ENCODE measurements around the gene CREBL2.
"Not testable (repeated sequence)": the region's sequence is repeated elsewhere in the genome, so short reads cannot be mapped to it uniquely, and the experiment has no call there.

The CREBL2 gene

GRCh38 chr12:12612358-12612757 is 682 bp downstream of the CREBL2 start:
- peak overlapping the region; percentile 80 to 88 for H3K9ac ChIP-seq (ENCODE audit: low read depth in 1 of 2, low read length in 2 of 2)
- H3K4me1 ChIP-seq (ENCODE audit: control insufficient read depth in 2 of 2, insufficient read depth in 2 of 2, low read length in 2 of 2): peaks cover 6 to 10% of the 10 kb centered on the region in 2 donors
- no peaks in the 10 kb centered on the region for H3K9me3 ChIP-seq (ENCODE audit: control insufficient read depth in 2 of 2, low read length in 2 of 2)
- H3K36me3 ChIP-seq (ENCODE audit: control insufficient read depth in 2 of 2, insufficient read depth in 2 of 2, low read length in 2 of 2): no peaks in the 10 kb centered on the region
- H3K27me3 ChIP-seq (ENCODE audit: control insufficient read depth in 2 of 2, insufficient read depth in 2 of 2, low read length in 2 of 2): no peaks in the 10 kb centered on the region
- peak overlapping the region; percentile 92 to 93 for H3K4me3 ChIP-seq (ENCODE audit: low read length in 2 of 2)
- peak overlapping the region; percentile 89 to 95 for H3K27ac ChIP-seq (ENCODE audit: low read depth in 2 of 2, low read length in 2 of 2)

- no peak overlapping the region for H3K9ac ChIP-seq (ENCODE audit: low read depth in 1 of 2, low read length in 2 of 2)
- H3K27me3 ChIP-seq (ENCODE audit: control insufficient read depth in 2 of 2, insufficient read depth in 2 of 2, low read length in 2 of 2): no peaks in the 10 kb centered on the region
- H3K27ac ChIP-seq (ENCODE audit: low read depth in 2 of 2, low read length in 2 of 2): peak overlapping the region; percentile 0 to 3
- H3K4me1 ChIP-seq (ENCODE audit: control insufficient read depth in 2 of 2, insufficient read depth in 2 of 2, low read length in 2 of 2): peaks cover 6 to 10% of the 10 kb centered on the region in 2 donors
- no peak overlapping the region for H3K4me3 ChIP-seq (ENCODE audit: low read length in 2 of 2)
- no peaks in the 10 kb centered on the region for H3K36me3 ChIP-seq (ENCODE audit: control insufficient read depth in 2 of 2, insufficient read depth in 2 of 2, low read length in 2 of 2)
- H3K9me3 ChIP-seq (ENCODE audit: control insufficient read depth in 2 of 2, low read length in 2 of 2): no peaks in the 10 kb centered on the region
Observed at GRCh38 chr12:12613344-12613743, 1.7 kb downstream of the CREBL2 start.

- Histone ChIP-seq H3K9me3 (ENCODE audit: control insufficient read depth in 2 of 2, low read length in 2 of 2) (no peaks in the 10 kb centered on the region), H3K27me3 (ENCODE audit: control insufficient read depth in 2 of 2, insufficient read depth in 2 of 2, low read length in 2 of 2) (no peaks in the 10 kb centered on the region), H3K4me3 (ENCODE audit: low read length in 2 of 2) (no peak overlapping the region), H3K36me3 (ENCODE audit: control insufficient read depth in 2 of 2, insufficient read depth in 2 of 2, low read length in 2 of 2) (no peaks in the 10 kb centered on the region), H3K9ac (ENCODE audit: low read depth in 1 of 2, low read length in 2 of 2) (no peak overlapping the region), H3K27ac (ENCODE audit: low read depth in 2 of 2, low read length in 2 of 2) (no peak overlapping the region), H3K4me1 (ENCODE audit: control insufficient read depth in 2 of 2, insufficient read depth in 2 of 2, low read length in 2 of 2) (peaks cover 6 to 10% of the 10 kb centered on the region in 2 donors)
Observed at GRCh38 chr12:12614342-12614741, 2.7 kb downstream of the CREBL2 start.

DNA sequence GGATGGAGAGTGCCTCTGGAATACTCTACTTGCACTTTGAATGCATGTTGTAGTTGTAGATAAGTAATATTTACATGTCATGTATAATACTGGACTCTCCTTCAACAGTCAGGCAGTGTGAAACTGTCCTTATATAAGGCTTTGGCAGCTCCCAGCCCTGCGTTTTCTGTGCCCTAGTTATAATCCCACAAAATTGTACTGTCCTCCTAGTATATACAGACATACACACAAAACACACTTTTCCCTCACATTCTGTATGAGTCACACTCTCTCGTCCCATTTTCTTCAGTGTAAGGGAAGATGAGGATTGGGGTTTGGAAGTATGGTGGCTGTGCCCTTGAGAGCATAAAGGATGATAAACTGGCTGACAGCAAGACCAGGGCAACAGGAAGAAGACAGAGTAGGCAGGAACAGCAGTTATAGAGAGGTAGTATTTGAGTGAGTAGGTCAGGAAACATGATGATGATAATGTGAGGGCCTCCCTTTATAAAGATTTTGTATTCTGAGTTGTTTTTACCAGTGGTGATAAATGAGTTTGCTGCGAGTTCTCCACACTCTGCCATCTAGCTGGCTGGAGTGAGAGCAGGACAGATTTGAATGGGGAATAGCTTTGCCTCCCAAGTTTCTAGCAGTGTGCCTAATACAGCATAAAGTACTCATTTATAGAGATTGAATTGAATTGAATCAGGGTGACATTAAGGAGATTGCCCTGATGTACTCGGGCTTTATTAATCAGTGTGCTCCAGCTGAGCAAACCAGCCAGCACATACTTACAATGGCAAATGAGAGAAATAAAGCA is 5.0 kb downstream of the CREBL2 start:
- H3K9me3 ChIP-seq (ENCODE audit: control insufficient read depth in 2 of 2, low read length in 2 of 2): no peaks in the 10 kb centered on the region
- H3K4me3 ChIP-seq (ENCODE audit: low read length in 2 of 2): no peak overlapping the region
- H3K9ac ChIP-seq (ENCODE audit: low read depth in 1 of 2, low read length in 2 of 2): no peak overlapping the region
- H3K36me3 ChIP-seq (ENCODE audit: control insufficient read depth in 2 of 2, insufficient read depth in 2 of 2, low read length in 2 of 2): no peaks in the 10 kb centered on the region
- no peaks in the 10 kb centered on the region for H3K27me3 ChIP-seq (ENCODE audit: control insufficient read depth in 2 of 2, insufficient read depth in 2 of 2, low read length in 2 of 2)
- peaks cover 14 to 19% of the 10 kb centered on the region in 2 donors for H3K4me1 ChIP-seq (ENCODE audit: control insufficient read depth in 2 of 2, insufficient read depth in 2 of 2, low read length in 2 of 2)
- H3K27ac ChIP-seq (ENCODE audit: low read depth in 2 of 2, low read length in 2 of 2): no peak overlapping the region

DNA sequence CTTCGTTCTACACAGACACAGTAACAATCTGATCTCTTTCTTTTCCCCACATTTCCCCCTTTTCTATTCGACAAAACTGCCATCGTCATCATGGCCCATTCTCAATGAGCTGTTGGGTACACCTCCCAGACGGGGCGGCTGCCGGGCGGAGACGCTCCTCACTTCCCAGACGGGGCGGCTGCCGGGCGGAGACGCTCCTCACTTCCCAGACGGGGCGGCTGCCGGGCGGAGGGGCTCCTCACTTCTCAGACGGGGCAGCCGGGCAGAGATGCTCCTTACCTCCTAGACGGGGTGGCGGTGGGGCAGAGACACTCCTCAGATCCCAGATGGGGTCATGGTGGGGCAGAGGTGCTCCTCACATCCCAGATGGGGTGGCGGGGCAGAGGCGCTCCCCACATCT is 6.4 kb downstream of the CREBL2 start:
- not testable (repeated sequence) for H3K27ac ChIP-seq (ENCODE audit: low read depth in 2 of 2, low read length in 2 of 2); H3K4me3 ChIP-seq (ENCODE audit: low read length in 2 of 2); H3K27me3 ChIP-seq (ENCODE audit: control insufficient read depth in 2 of 2, insufficient read depth in 2 of 2, low read length in 2 of 2); H3K36me3 ChIP-seq (ENCODE audit: control insufficient read depth in 2 of 2, insufficient read depth in 2 of 2, low read length in 2 of 2); H3K9me3 ChIP-seq (ENCODE audit: control insufficient read depth in 2 of 2, low read length in 2 of 2); H3K9ac ChIP-seq (ENCODE audit: low read depth in 1 of 2, low read length in 2 of 2)
- H3K4me1 ChIP-seq (ENCODE audit: control insufficient read depth in 2 of 2, insufficient read depth in 2 of 2, low read length in 2 of 2): peaks cover 12 to 14% of the 10 kb centered on the region in 2 donors

GRCh38 chr12:12620730-12621315 is 9.1 kb downstream of the CREBL2 start:
- peak overlapping the region in 1 of 2 donors; percentile 7 for H3K27ac ChIP-seq (ENCODE audit: low read depth in 2 of 2, low read length in 2 of 2)
- no peaks in the 10 kb centered on the region for H3K36me3 ChIP-seq (ENCODE audit: control insufficient read depth in 2 of 2, insufficient read depth in 2 of 2, low read length in 2 of 2)
- no peak overlapping the region for H3K4me3 ChIP-seq (ENCODE audit: low read length in 2 of 2)
- H3K9me3 ChIP-seq (ENCODE audit: control insufficient read depth in 2 of 2, low read length in 2 of 2): no peaks in the 10 kb centered on the region
- H3K4me1 ChIP-seq (ENCODE audit: control insufficient read depth in 2 of 2, insufficient read depth in 2 of 2, low read length in 2 of 2): peaks cover 12% of the 10 kb centered on the region in 2 donors
- no peak overlapping the region for H3K9ac ChIP-seq (ENCODE audit: low read depth in 1 of 2, low read length in 2 of 2)
- no peaks in the 10 kb centered on the region for H3K27me3 ChIP-seq (ENCODE audit: control insufficient read depth in 2 of 2, insufficient read depth in 2 of 2, low read length in 2 of 2)

DNA sequence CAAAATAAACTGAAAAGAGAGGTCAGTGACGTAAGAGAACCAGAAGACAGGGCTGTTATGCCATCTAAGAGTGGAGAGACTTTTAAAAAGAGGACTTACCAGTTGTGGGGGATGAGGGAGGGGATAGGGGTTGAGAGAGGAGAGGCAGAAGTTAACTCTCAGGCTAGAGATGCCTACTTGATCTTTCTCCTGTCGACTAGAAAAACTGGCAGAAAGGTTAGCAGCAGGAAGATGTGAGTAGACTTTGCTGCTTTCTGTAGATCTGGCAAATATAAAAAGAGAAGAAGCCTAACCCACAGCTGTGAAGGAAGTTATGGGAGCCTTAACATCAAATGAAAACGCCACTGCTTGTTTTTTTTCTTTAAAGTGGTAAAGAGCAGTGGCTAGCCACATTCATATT is 10.7 kb downstream of the CREBL2 start:
- H3K27me3 ChIP-seq (ENCODE audit: control insufficient read depth in 2 of 2, insufficient read depth in 2 of 2, low read length in 2 of 2): no peaks in the 10 kb centered on the region
- peaks cover 12% of the 10 kb centered on the region in 2 donors for H3K4me1 ChIP-seq (ENCODE audit: control insufficient read depth in 2 of 2, insufficient read depth in 2 of 2, low read length in 2 of 2)
- H3K27ac ChIP-seq (ENCODE audit: low read depth in 2 of 2, low read length in 2 of 2): peak overlapping the region in 1 of 2 donors; percentile 63
- H3K36me3 ChIP-seq (ENCODE audit: control insufficient read depth in 2 of 2, insufficient read depth in 2 of 2, low read length in 2 of 2): no peaks in the 10 kb centered on the region
- H3K4me3 ChIP-seq (ENCODE audit: low read length in 2 of 2): no peak overlapping the region
- no peaks in the 10 kb centered on the region for H3K9me3 ChIP-seq (ENCODE audit: control insufficient read depth in 2 of 2, low read length in 2 of 2)
- H3K9ac ChIP-seq (ENCODE audit: low read depth in 1 of 2, low read length in 2 of 2): no peak overlapping the region

DNA sequence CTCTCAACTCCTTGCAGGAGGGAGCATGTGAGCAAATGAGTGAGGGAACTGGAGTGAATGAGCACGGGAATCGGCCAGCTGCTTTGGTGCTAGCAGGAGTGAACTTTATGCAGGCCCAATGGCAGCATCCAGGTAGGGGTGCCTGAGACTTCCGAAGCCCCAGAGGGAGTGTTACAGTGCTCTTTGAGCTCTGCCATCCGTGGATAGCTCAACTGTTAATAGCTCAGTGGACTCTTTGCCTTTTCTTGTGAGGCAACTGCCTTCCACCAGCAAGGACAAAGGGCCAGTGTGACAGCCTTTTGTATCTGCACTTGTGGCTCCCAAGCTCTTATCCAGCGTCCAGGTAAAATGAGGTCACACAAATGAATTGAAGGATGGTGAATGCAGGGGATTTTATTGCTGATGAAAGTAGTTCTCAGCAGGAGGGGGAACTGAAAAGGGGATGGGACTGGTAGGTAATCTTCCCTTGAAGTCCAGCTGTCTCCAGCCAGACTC is 12.9 kb downstream of the CREBL2 start:
- Histone ChIP-seq H3K9me3 (ENCODE audit: control insufficient read depth in 2 of 2, low read length in 2 of 2) (no peaks in the 10 kb centered on the region), H3K4me1 (ENCODE audit: control insufficient read depth in 2 of 2, insufficient read depth in 2 of 2, low read length in 2 of 2) (peaks cover 12% of the 10 kb centered on the region in 2 donors), H3K4me3 (ENCODE audit: low read length in 2 of 2) (no peak overlapping the region), H3K27ac (ENCODE audit: low read depth in 2 of 2, low read length in 2 of 2) (no peak overlapping the region), H3K27me3 (ENCODE audit: control insufficient read depth in 2 of 2, insufficient read depth in 2 of 2, low read length in 2 of 2) (no peaks in the 10 kb centered on the region), H3K9ac (ENCODE audit: low read depth in 1 of 2, low read length in 2 of 2) (no peak overlapping the region), H3K36me3 (ENCODE audit: control insufficient read depth in 2 of 2, insufficient read depth in 2 of 2, low read length in 2 of 2) (no peaks in the 10 kb centered on the region)

DNA sequence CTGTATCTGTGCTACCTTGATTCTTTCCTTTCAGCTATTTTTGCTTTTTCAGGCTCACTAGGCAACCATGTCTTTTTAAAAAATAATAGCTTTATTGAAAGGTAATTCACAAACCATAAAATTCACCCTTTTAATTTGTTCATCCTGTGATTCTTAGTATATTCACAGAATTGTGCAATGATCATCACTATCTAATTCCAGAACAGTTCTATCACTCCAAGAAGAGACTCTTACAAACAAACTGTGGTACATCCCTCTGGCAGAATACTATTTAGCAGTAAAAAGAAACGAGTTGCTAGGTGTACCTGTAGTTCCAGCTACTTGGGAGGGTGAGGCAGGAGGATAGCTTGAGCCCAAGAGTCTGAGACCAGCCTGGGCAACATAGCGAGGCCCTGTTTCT is 14.8 kb downstream of the CREBL2 start:
- Histone ChIP-seq H3K27ac (ENCODE audit: low read depth in 2 of 2, low read length in 2 of 2) (no peak overlapping the region), H3K4me3 (ENCODE audit: low read length in 2 of 2) (no peak overlapping the region), H3K9me3 (ENCODE audit: control insufficient read depth in 2 of 2, low read length in 2 of 2) (no peaks in the 10 kb centered on the region), H3K27me3 (ENCODE audit: control insufficient read depth in 2 of 2, insufficient read depth in 2 of 2, low read length in 2 of 2) (no peaks in the 10 kb centered on the region), H3K36me3 (ENCODE audit: control insufficient read depth in 2 of 2, insufficient read depth in 2 of 2, low read length in 2 of 2) (no peaks in the 10 kb centered on the region), H3K9ac (ENCODE audit: low read depth in 1 of 2, low read length in 2 of 2) (no peak overlapping the region), H3K4me1 (ENCODE audit: control insufficient read depth in 2 of 2, insufficient read depth in 2 of 2, low read length in 2 of 2) (peaks cover 0 to 6% of the 10 kb centered on the region in 2 donors)

DNA sequence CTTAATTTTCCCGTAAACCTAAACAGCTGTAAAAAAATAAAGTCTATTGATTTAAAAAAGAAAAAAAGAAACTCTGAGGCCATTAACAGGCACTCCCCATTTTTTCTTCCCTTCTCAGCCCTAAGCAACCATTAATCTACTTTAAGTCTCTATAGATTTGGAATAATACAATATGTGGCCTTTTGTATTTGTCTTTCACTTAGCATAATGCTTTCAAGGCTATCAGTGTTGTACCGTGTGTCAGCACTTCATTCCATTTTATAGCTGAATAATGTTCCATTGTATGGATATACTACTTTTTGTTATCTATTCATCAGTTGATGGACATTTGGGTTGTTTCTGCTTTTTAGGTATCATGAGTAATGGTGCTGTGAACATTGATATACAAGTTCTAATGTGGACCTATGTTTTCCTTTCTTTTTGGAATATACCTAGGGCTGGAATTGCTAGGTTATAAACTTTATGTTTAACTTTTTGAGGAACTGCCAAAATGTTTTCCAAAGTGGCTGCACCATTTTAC is 15.7 kb downstream of the CREBL2 start:
- no peaks in the 10 kb centered on the region for H3K27me3 ChIP-seq (ENCODE audit: control insufficient read depth in 2 of 2, insufficient read depth in 2 of 2, low read length in 2 of 2)
- H3K9ac ChIP-seq (ENCODE audit: low read depth in 1 of 2, low read length in 2 of 2): no peak overlapping the region
- no peaks in the 10 kb centered on the region for H3K9me3 ChIP-seq (ENCODE audit: control insufficient read depth in 2 of 2, low read length in 2 of 2)
- no peaks in the 10 kb centered on the region for H3K36me3 ChIP-seq (ENCODE audit: control insufficient read depth in 2 of 2, insufficient read depth in 2 of 2, low read length in 2 of 2)
- H3K4me1 ChIP-seq (ENCODE audit: control insufficient read depth in 2 of 2, insufficient read depth in 2 of 2, low read length in 2 of 2): peaks cover 0 to 3% of the 10 kb centered on the region in 2 donors
- H3K27ac ChIP-seq (ENCODE audit: low read depth in 2 of 2, low read length in 2 of 2): no peak overlapping the region
- no peak overlapping the region for H3K4me3 ChIP-seq (ENCODE audit: low read length in 2 of 2)

Data from mucosa of rectum (tissue), 2 donors.